NAMALWA (cell line): ENCODE data around the gene ZNF490.

Experiments
- DNase-seq: peaks from one replicate; pipeline ENCODE4 v3.0.0-alpha.2; 2015; ENCODE audit warnings: low spot score

The ZNF490 gene

GRCh38 chr19:12543855-12544254, 66.8 kb downstream of the ZNF490 start:
- DNase-seq, result no peak
